BJ (cell line): ENCODE results near the gene AJM1. TPM values are rescaled to one million over a fixed set of nuclear protein-coding genes. Genes with fewer than 3 reads are reported as not detected.

Experiments used
- CTCF ChIA-PET: fragments of 350-600 bp; formaldehyde crosslinking; extraction: SDS; loops from one replicate; lab custom pipeline; 2021; ENCODE audit warnings: antibody characterized with exemption, inconsistent platforms; lab: Yijun Ruan, JAX
- POLR2A ChIA-PET: fragments of 300-600 bp; sonication (Branson Sonifier 250); formaldehyde crosslinking; extraction: SDS; loops from one replicate; lab custom pipeline; 2021; ENCODE audit warnings: antibody characterized with exemption; lab: Charles Lee
- DNase-seq: peaks from one replicate; pipeline ENCODE4 v3.0.0-alpha.2; 2011; ENCODE audit warnings: low read depth
- H3K27me3 ChIP-seq: 2 replicates; pipeline ENCODE4 v1.6.0; 2011; ENCODE audit warnings: low read length; ENCODE audit not compliant: control insufficient read depth, insufficient read depth
- H3K36me3 ChIP-seq: 2 replicates; pipeline ENCODE4 v1.5.1; 2011; ENCODE audit warnings: low read length; ENCODE audit not compliant: control insufficient read depth, insufficient read depth
- H3K4me3 ChIP-seq: 2 replicates; pipeline ENCODE4 v1.5.1; 2011; ENCODE audit warnings: low read depth, mild to moderate bottlenecking, control low read depth, low read length
- polyA plus RNA-seq: library from polyadenylated mRNA; depleted of rRNA; stranded (reverse); fragments of >200 nt; gene quantifications from 2 replicates; pipeline ENCODE4 v1.2.3, GENCODE V29; 2011
- TF ChIP-seq, protein P1 (sequence below): IDR thresholded peaks from 2 replicates; pipeline ENCODE4 v1.5.1; 2011; ENCODE audit warnings: low read depth, mild to moderate bottlenecking, control low read depth, inconsistent platforms, low read length, moderate library complexity; ENCODE audit not compliant: insufficient read depth

Gene AJM1
- polyA plus RNA-seq, 1 experiment: 0.86 TPM

DNA sequence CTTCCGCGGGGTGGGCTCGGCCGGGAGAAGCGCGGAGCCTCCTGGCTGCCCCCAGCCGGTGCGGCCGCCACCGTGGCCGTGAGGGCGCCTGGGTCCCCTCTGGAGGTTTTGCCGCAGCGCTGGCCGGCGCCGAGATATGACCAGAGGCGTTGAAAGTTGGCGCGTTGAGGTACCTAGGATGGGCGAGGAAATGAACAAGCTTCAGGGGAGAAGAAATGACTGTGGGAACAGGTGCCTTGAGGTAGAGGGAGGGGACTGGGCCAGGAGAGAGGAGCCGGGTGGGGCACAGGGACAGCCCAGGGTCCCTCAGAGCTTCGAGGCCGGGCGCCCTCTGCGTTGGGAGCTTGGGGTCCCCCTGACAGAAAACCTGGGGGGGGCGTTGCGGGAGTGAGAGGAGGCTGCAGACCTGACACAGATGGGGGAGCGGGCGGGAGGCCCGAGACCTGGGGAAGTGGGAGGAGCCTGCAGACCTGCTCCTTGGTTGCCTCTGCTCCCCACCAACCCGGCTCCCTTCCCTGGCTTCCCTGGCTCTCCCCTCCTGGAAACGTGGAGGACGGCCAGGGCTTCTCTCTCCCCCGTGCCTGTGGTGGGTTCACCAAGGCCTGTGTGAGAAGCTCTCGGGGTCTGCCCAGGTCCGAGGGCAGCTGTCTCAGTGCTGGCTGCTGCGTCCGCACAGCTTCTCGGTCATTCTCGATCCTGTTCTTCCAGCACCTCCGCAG, 20.3 kb upstream of the AJM1 start:
- POLR2A ChIA-PET: interaction anchor here (0.6 kb wide), 1 partner anchor 12 kb away, joined by 6 read pairs; no protein-coding TSS in a partner anchor
- no peaks in the 10 kb centered on the region for H3K27me3 ChIP-seq
- H3K36me3 ChIP-seq: peaks cover 20% of the 10 kb centered on the region
- TF ChIP-seq, protein P1, sequence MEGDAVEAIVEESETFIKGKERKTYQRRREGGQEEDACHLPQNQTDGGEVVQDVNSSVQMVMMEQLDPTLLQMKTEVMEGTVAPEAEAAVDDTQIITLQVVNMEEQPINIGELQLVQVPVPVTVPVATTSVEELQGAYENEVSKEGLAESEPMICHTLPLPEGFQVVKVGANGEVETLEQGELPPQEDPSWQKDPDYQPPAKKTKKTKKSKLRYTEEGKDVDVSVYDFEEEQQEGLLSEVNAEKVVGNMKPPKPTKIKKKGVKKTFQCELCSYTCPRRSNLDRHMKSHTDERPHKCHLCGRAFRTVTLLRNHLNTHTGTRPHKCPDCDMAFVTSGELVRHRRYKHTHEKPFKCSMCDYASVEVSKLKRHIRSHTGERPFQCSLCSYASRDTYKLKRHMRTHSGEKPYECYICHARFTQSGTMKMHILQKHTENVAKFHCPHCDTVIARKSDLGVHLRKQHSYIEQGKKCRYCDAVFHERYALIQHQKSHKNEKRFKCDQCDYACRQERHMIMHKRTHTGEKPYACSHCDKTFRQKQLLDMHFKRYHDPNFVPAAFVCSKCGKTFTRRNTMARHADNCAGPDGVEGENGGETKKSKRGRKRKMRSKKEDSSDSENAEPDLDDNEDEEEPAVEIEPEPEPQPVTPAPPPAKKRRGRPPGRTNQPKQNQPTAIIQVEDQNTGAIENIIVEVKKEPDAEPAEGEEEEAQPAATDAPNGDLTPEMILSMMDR: no peak
- no peak overlapping the region for H3K4me3 ChIP-seq
- CTCF ChIA-PET: interaction anchor here (0.8 to 5.3 kb wide), 2 partner anchors 20 to 23 kb away, joined by 3 to 21 read pairs; partner anchors contain the start of gene AJM1
- no peak for DNase-seq

GRCh38 chr9:136823136-136824046, 18.9 kb upstream of the AJM1 start:
- DNase-seq: no peak
- CTCF ChIA-PET: interaction anchor here (5.3 kb wide), 1 partner anchor 19 kb away, joined by 21 read pairs; the partner anchor contains the start of gene AJM1
- POLR2A ChIA-PET: interaction anchor here (0.6 kb wide), 1 partner anchor 11 kb away, joined by 6 read pairs; no protein-coding TSS in a partner anchor
- TF ChIP-seq, protein P1: no peak
- Histone ChIP-seq H3K4me3 (no peak overlapping the region), H3K27me3 (no peaks in the 10 kb centered on the region), H3K36me3 (peaks cover 30% of the 10 kb centered on the region)

DNA sequence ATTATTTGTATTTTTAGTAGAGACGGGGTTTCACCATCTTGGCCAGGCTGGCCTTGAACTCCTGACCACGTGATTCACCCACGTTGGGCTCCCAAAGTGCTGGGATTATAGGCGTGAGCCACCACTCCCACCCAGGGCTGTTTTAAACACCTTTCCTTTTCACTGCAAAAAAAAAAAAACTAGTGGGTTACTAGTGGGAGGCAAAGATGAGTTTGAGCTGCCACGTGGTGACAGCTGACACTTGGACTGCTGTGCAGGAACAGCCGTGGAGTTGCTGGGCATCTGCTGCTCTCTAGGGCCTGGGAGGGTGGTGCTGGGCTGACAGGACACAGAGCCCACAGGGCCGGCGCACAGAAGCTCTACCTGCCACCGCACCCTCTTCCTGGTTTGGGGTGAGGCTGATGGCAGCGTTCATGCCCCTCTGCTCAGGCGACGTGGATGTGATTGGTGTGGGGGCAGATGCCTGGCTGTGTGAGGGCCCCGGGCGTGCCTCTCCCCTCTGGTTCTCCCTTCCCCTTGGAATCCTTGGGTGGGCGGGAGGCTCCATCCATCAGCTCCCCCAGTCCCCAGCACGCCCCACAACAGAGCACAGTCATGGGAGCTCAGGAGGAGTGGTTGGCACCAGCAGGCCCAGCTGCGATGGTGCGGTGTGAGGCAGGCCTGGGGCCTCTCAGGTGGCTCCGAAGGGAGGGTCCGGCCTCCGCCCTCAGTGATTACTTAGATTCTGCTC, 17.6 kb upstream of the AJM1 start:
- ChIA-PET CTCF (interaction anchor here (0.6 to 5.3 kb wide), 2 partner anchors 18 to 135 kb away, joined by 3 to 21 read pairs; partner anchors contain the start of gene AJM1), POLR2A (no interaction called here)
- no peak for DNase-seq
- Histone ChIP-seq H3K27me3 (no peaks in the 10 kb centered on the region), H3K4me3 (no peak overlapping the region), H3K36me3 (peaks cover 32% of the 10 kb centered on the region)
- TF ChIP-seq, protein P1: no peak

DNA sequence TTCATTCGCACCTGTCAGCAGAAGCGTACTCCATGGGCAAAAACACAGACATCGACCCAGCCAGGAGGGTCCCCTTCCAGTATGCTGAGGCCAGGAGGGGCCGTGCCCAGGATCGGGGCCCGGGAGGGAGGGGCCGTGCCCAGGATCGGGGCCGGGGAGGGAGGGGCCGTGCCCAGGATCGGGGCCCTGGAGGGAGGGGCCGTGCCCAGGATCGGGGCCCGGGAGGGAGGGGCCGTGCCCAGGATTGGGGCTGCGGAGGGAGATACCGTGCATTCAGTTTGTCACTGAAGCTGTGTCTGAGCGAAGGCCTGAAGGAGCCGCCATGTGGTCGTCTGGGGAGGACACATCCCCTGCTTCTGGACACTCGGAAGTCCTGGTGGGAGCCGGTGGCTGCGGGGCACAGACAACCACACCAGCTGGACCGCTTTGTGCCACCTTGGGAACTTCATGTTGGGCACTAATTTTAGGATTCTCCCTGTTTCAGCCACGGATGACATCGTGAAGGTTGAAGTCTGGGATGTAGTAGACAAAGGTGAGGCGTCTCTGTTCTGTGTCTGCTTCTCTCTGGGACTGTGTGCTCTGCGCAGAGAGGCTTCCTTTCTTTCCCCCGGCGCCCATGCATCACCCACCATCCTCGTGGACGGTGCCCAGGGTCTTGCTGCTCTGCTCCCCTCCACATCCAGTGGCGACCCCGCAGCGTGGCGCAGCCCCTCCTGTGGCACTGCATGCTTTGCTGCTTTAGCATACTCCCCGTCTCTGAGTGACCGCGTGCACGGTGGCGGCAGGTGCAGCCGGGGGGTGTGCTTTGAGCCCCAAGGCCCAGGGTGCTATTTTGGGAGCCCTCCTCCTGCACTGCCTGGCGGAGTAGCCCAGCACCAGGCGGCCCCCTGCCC, 16.7 kb upstream of the AJM1 start:
- ChIA-PET CTCF (interaction anchor here (0.6 to 5.3 kb wide), 3 partner anchors 17 to 135 kb away, joined by 3 to 21 read pairs (median 3); partner anchors contain the start of gene AJM1), POLR2A (no interaction called here)
- TF ChIP-seq, protein P1: no peak

More for the DNA sequence above, 16.7 kb upstream of the AJM1 start:
- H3K36me3 ChIP-seq: peaks cover 40% of the 10 kb centered on the region
- no peaks in the 10 kb centered on the region for H3K27me3 ChIP-seq
- no peak overlapping the region for H3K4me3 ChIP-seq
- no peak for DNase-seq
